OCI-LY7 (cell line): ENCODE measurements around the gene BBS9.

ENCODE experiments used
- EZH2phosphoT487 ChIP-seq: fragments of 200-600 bp; sonication (generic); IDR thresholded peaks from 2 replicates; pipeline ENCODE4 v1.6.1; 2018; ENCODE audit warnings: low read depth, borderline replicate concordance, mild to moderate bottlenecking, mixed run types, antibody characterized with exemption, low read length, moderate library complexity, mixed read lengths
- TF ChIP-seq, protein P1 (sequence below): fragments of 200-600 bp; sonication (generic); conservative IDR thresholded peaks from 2 replicates; pipeline ENCODE4 v1.5.1; 2014; ENCODE audit warnings: mild to moderate bottlenecking, antibody characterized with exemption, low read length, moderate library complexity, mixed read lengths

DNA sequence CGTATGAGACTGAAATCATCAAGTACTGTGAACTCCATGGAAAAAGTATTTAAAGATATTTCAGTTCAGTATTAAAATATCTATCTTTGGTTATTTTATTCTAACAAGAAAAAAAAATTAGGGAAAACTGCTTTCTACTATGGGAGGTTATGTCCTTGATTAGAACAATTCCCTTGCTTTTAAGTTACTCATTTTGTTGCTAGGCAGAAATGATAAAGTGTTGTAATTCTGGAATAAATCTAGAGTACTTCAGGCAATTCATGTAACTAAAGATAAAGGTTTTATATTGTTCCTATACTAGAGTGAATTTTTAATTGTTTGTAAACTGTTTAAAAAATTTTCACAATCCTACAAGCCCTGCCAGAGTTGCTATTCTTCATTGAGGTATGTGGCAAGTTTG, 92.0 kb downstream of the BBS9 start:
- TF ChIP-seq, protein P1, sequence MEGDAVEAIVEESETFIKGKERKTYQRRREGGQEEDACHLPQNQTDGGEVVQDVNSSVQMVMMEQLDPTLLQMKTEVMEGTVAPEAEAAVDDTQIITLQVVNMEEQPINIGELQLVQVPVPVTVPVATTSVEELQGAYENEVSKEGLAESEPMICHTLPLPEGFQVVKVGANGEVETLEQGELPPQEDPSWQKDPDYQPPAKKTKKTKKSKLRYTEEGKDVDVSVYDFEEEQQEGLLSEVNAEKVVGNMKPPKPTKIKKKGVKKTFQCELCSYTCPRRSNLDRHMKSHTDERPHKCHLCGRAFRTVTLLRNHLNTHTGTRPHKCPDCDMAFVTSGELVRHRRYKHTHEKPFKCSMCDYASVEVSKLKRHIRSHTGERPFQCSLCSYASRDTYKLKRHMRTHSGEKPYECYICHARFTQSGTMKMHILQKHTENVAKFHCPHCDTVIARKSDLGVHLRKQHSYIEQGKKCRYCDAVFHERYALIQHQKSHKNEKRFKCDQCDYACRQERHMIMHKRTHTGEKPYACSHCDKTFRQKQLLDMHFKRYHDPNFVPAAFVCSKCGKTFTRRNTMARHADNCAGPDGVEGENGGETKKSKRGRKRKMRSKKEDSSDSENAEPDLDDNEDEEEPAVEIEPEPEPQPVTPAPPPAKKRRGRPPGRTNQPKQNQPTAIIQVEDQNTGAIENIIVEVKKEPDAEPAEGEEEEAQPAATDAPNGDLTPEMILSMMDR: no peak
- TF ChIP-seq EZH2phosphoT487: no peak
